ENCODE results near the gene PYGB.

DNA sequence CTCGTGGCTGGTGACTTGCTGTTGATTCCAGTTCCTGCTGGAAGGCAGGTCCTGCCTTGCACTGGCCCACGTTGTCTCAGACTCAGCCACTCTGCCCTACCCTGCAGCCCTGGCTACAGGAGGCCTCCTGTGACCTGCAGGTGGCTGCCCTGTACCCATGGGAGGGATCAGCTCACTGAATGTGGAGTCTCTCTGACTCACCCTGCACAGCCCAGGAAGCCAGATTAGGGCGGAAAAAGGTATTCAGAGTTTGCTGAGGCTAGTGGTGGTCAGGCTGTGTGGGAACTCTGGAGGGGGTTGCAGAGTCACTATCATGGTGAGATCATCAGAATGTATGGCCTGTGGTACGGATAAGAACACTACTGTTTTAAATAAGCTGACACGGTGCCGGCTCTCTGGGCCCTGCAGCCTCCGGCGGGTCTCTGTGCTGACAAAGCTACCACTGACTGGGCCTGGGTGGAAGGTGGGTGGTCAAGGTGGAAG, 24.7 kb upstream of the PYGB start:
- TF ChIP-seq, protein P1, sequence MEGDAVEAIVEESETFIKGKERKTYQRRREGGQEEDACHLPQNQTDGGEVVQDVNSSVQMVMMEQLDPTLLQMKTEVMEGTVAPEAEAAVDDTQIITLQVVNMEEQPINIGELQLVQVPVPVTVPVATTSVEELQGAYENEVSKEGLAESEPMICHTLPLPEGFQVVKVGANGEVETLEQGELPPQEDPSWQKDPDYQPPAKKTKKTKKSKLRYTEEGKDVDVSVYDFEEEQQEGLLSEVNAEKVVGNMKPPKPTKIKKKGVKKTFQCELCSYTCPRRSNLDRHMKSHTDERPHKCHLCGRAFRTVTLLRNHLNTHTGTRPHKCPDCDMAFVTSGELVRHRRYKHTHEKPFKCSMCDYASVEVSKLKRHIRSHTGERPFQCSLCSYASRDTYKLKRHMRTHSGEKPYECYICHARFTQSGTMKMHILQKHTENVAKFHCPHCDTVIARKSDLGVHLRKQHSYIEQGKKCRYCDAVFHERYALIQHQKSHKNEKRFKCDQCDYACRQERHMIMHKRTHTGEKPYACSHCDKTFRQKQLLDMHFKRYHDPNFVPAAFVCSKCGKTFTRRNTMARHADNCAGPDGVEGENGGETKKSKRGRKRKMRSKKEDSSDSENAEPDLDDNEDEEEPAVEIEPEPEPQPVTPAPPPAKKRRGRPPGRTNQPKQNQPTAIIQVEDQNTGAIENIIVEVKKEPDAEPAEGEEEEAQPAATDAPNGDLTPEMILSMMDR (IDR thresholded peaks at IDR 0.05), result no peak
- TF ChIP-seq POLR2A (IDR thresholded peaks at IDR 0.05) (no peak), POLR2AphosphoS5 (IDR thresholded peaks at IDR 0.05) (no peak)

Measured in prostate gland (tissue), 2 donors.